Measurements from ENCODE around the gene TBX4.
"Not testable (repeated sequence)": the region's sequence is repeated elsewhere in the genome, so short reads cannot be mapped to it uniquely, and the experiment has no call there.

The TBX4 gene

GRCh38 chr17:61484174-61484573 lies 32.0 kb downstream of the TBX4 start:
- DNase-seq (ENCODE audit: low spot score), result no peak

- DNase-seq (ENCODE audit: low spot score), result no peak
Observed at GRCh38 chr17:61485067-61485775, 33.0 kb downstream of the TBX4 start.

GRCh38 chr17:61486135-61487120 lies 34.2 kb downstream of the TBX4 start:
- DNase-seq (ENCODE audit: low spot score), result no peak

- no peak for DNase-seq (ENCODE audit: low spot score)
Observed at GRCh38 chr17:61487161-61487988, 35.2 kb downstream of the TBX4 start.

GRCh38 chr17:61487989-61488595 lies 35.9 kb downstream of the TBX4 start:
- DNase-seq (ENCODE audit: low spot score), result no peak

- no peak for DNase-seq (ENCODE audit: low spot score)
Observed at GRCh38 chr17:61488878-61489718, 36.9 kb downstream of the TBX4 start.

- no peak for DNase-seq (ENCODE audit: low spot score)
Observed at GRCh38 chr17:61489719-61490490, 37.7 kb downstream of the TBX4 start.

GRCh38 chr17:61490540-61490975 lies 38.3 kb downstream of the TBX4 start:
- no peak for DNase-seq (ENCODE audit: low spot score)

GRCh38 chr17:61491981-61492380 lies 39.8 kb downstream of the TBX4 start:
- no peak for DNase-seq (ENCODE audit: low spot score)

GRCh38 chr17:61492759-61493526 lies 40.7 kb downstream of the TBX4 start:
- DNase-seq (ENCODE audit: low spot score), result peak; percentile 27

- not testable (repeated sequence) for DNase-seq (ENCODE audit: low spot score)
Observed at GRCh38 chr17:61493830-61494324, 41.7 kb downstream of the TBX4 start.

- DNase-seq (ENCODE audit: low spot score), result no peak
Observed at GRCh38 chr17:61494325-61495160, 42.3 kb downstream of the TBX4 start.

GRCh38 chr17:61495161-61495857 lies 43.1 kb downstream of the TBX4 start:
- no peak for DNase-seq (ENCODE audit: low spot score)

GRCh38 chr17:61496174-61496956 lies 44.1 kb downstream of the TBX4 start:
- DNase-seq (ENCODE audit: low spot score), result no peak

- DNase-seq (ENCODE audit: low spot score), result no peak
Observed at GRCh38 chr17:61496957-61497653, 44.9 kb downstream of the TBX4 start.
